HG02798 (cell line): ENCODE measurements around the gene DCAF17.

Source experiments
- ATAC-seq: cut with Tn5 transposase; IDR thresholded peaks from one replicate; pipeline ENCODE4 v1.9.1; 2021; ENCODE audit warnings: mild to moderate bottlenecking; ENCODE audit not compliant: unreplicated experiment, poor library complexity

Gene DCAF17

GRCh38 chr2:171434013-171434989 lies at the start of gene DCAF17:
DCAF17 (plus strand) TSS chr2:171434226; CDS start chr2:171434578, 352 bp downstream.
- ATAC-seq = peak; percentile 93

GRCh38 chr2:171386627-171387026 lies 47.4 kb upstream of the DCAF17 start:
- ATAC-seq = no peak

GRCh38 chr2:171387052-171387451 lies 47.0 kb upstream of the DCAF17 start:
- ATAC-seq = no peak

GRCh38 chr2:171389325-171389724 lies 44.7 kb upstream of the DCAF17 start:
- no peak for ATAC-seq

- no peak for ATAC-seq
These were observed 44.2 kb upstream of the DCAF17 start for GRCh38 chr2:171389780-171390179.

- ATAC-seq = no peak
These were observed 43.0 kb upstream of the DCAF17 start for GRCh38 chr2:171390941-171391516.

GRCh38 chr2:171391532-171391931 lies 42.5 kb upstream of the DCAF17 start:
- ATAC-seq = no peak

GRCh38 chr2:171393487-171393886 lies 40.5 kb upstream of the DCAF17 start:
- no peak for ATAC-seq

GRCh38 chr2:171394164-171394740 lies 39.8 kb upstream of the DCAF17 start:
- no peak for ATAC-seq

GRCh38 chr2:171399292-171399691 lies 34.7 kb upstream of the DCAF17 start:
- no peak for ATAC-seq

- ATAC-seq = no peak
These were observed 33.6 kb upstream of the DCAF17 start for GRCh38 chr2:171400395-171400794.

GRCh38 chr2:171401947-171402346 lies 32.1 kb upstream of the DCAF17 start:
- no peak for ATAC-seq

- no peak for ATAC-seq
These were observed 31.0 kb upstream of the DCAF17 start for GRCh38 chr2:171402906-171403580.

- no peak for ATAC-seq
These were observed 29.8 kb upstream of the DCAF17 start for GRCh38 chr2:171404261-171404660.

GRCh38 chr2:171404719-171405118 lies 29.3 kb upstream of the DCAF17 start:
- no peak for ATAC-seq

- no peak for ATAC-seq
These were observed 28.5 kb upstream of the DCAF17 start for GRCh38 chr2:171405546-171405945.

GRCh38 chr2:171406044-171406443 lies 28.0 kb upstream of the DCAF17 start:
- peak; percentile 57 for ATAC-seq

GRCh38 chr2:171407030-171407675 lies 26.9 kb upstream of the DCAF17 start:
- peak; percentile 77 for ATAC-seq

- ATAC-seq = no peak
These were observed 26.4 kb upstream of the DCAF17 start for GRCh38 chr2:171407676-171408044.

- ATAC-seq = no peak
These were observed 24.5 kb upstream of the DCAF17 start for GRCh38 chr2:171409436-171409971.
